Aorta (tissue), 5 donors: Measurements from ENCODE around the gene PIK3AP1. TPM values are rescaled to one million over a fixed set of nuclear protein-coding genes. Genes with fewer than 3 reads are reported as not detected.

Experiments
- ATAC-seq: fragments of 200-7000 bp; cut with Tn5 transposase; one replicate; pipeline ENCODE4 v1.9.1; 2022; ENCODE audit warnings: moderate library complexity; ENCODE audit not compliant: low FRiP score
- DNase-seq, 2 donors: peaks; one replicate each; pipeline ENCODE4 v3.0.0-alpha.2; 2020
- H3K27ac ChIP-seq, 2 donors: one replicate each; pipeline ENCODE4 v1.5.1; 2013; ENCODE audit warnings: low read length in 2 of 2, mild to moderate bottlenecking in 2 of 2, moderate library complexity in 2 of 2, control low read depth in 1 of 2, inconsistent platforms in 1 of 2, low read depth in 1 of 2
- H3K27me3 ChIP-seq, 2 donors: one replicate each; pipeline ENCODE4 v1.6.1; 2013; ENCODE audit warnings: control low read depth in 1 of 2, low read length in 1 of 2, mild to moderate bottlenecking in 1 of 2, moderate library complexity in 1 of 2; ENCODE audit not compliant: insufficient read depth in 2 of 2, control insufficient read depth in 1 of 2
- H3K36me3 ChIP-seq, 2 donors: one replicate each; pipeline ENCODE4 v1.6.1; 2013; ENCODE audit warnings: control low read depth in 1 of 2, low read length in 1 of 2, mild to moderate bottlenecking in 1 of 2; ENCODE audit not compliant: insufficient read depth in 2 of 2, control insufficient read depth in 1 of 2
- H3K4me1 ChIP-seq, 2 donors: one replicate each; pipeline ENCODE4 v1.6.1; 2013; ENCODE audit warnings: low read length in 2 of 2, control low read depth in 1 of 2, mild to moderate bottlenecking in 1 of 2, moderate library complexity in 1 of 2; ENCODE audit not compliant: insufficient read depth in 2 of 2, control insufficient read depth in 1 of 2
- H3K4me3 ChIP-seq, 2 donors: one replicate each; pipeline ENCODE4 v1.5.1; 2013; ENCODE audit warnings: low read length in 2 of 2, control low read depth in 1 of 2, mild to moderate bottlenecking in 1 of 2
- H3K9me3 ChIP-seq: one replicate; pipeline ENCODE4 v1.6.1; 2013; ENCODE audit warnings: mild to moderate bottlenecking, low read length; ENCODE audit not compliant: control insufficient read depth
- WGBS, 2 donors: extraction: QIAGEN DNeasy Blood & Tissue Kit; methylation state at CpG; one replicate each; pipeline ENCODE4 v1.1.7; 2013; 5-methylcytosine and 5-hydroxymethylcytosine counted together
- intact Hi-C, 2 donors: fragments of 100-400 bp; cut with DNase I; formaldehyde crosslinking; loops; one replicate each; pipeline versions ENCODE4 v1.14.2 to v1.15.0; 2022
- polyA plus RNA-seq, 2 donors: library from polyadenylated mRNA; stranded (reverse); fragments of 200-250 nt; gene quantifications; one replicate each; pipeline ENCODE4 v1.2.3, GENCODE V29; 2013
- total RNA-seq, 2 donors: library from RNA; stranded (reverse); fragmentation: NEBNext Ultra II Directional; extraction: Animal tissue kit (Norgen Biotek cat#: 25700); gene quantifications; one replicate each; pipeline ENCODE4 v1.2.1, GENCODE V29; 2021
- donor health status: healthy with polysubstance abuse.
- donor health status: Bipolar disorder and iron deficiency.
- donor health status: DM: no; HTN: no; CAD: no.
- donor health status: DM: no; HTN: no; CAD: no.
- donor health status: DM: yes; HTN: yes; CAD: no.

Gene PIK3AP1
- total and polyA plus RNA-seq, 4 donors: 1.9 to 23.4 (median 11.9) TPM

- H3K4me3 ChIP-seq: no peak overlapping the region
- no peaks in the 10 kb centered on the region for H3K4me1 ChIP-seq
- no peak for DNase-seq
- ATAC-seq: no peak
- H3K36me3 ChIP-seq: no peaks in the 10 kb centered on the region
- H3K9me3 ChIP-seq: no peaks in the 10 kb centered on the region
- no peaks in the 10 kb centered on the region for H3K27me3 ChIP-seq
- 1 to 2% methylated on average over 1 of the region's 1 CpG for WGBS, 2 donors
- intact Hi-C loops: no loop called here
- no peak overlapping the region for H3K27ac ChIP-seq
Measured at GRCh38 chr10:96695366-96695765, 24.9 kb downstream of the PIK3AP1 start.

- Histone ChIP-seq H3K36me3 (no peaks in the 10 kb centered on the region), H3K4me1 (no peaks in the 10 kb centered on the region), H3K9me3 (no peaks in the 10 kb centered on the region), H3K4me3 (no peak overlapping the region), H3K27me3 (no peaks in the 10 kb centered on the region), H3K27ac (no peak overlapping the region)
- intact Hi-C loops: no loop called here
- 97 to 98% methylated on average over 3 of the region's 3 CpGs for WGBS, 2 donors
- no peak for DNase-seq
- no peak for ATAC-seq
Measured at GRCh38 chr10:96693431-96693830, 26.9 kb downstream of the PIK3AP1 start.

GRCh38 chr10:96692427-96692826 lies 27.9 kb downstream of the PIK3AP1 start:
- no peak for DNase-seq
- WGBS, 2 donors: 92 to 94% methylated on average over 4 of the region's 4 CpGs
- H3K27me3 ChIP-seq: no peaks in the 10 kb centered on the region
- H3K27ac ChIP-seq: no peak overlapping the region
- no peaks in the 10 kb centered on the region for H3K4me1 ChIP-seq
- no peak for ATAC-seq
- intact Hi-C loops: no loop called here
- no peaks in the 10 kb centered on the region for H3K9me3 ChIP-seq
- H3K36me3 ChIP-seq: no peaks in the 10 kb centered on the region
- H3K4me3 ChIP-seq: no peak overlapping the region

GRCh38 chr10:96691761-96692160 lies 28.6 kb downstream of the PIK3AP1 start:
- no peaks in the 10 kb centered on the region for H3K4me1 ChIP-seq
- H3K27me3 ChIP-seq: no peaks in the 10 kb centered on the region
- no peak overlapping the region for H3K27ac ChIP-seq
- H3K4me3 ChIP-seq: no peak overlapping the region
- H3K36me3 ChIP-seq: no peaks in the 10 kb centered on the region
- ATAC-seq: no peak
- no peak for DNase-seq
- intact Hi-C loops: no loop called here
- no peaks in the 10 kb centered on the region for H3K9me3 ChIP-seq

GRCh38 chr10:96690755-96691730 lies 29.3 kb downstream of the PIK3AP1 start:
- DNase-seq (no peak), ATAC-seq (no peak)
- Histone ChIP-seq H3K36me3 (no peaks in the 10 kb centered on the region), H3K27me3 (no peaks in the 10 kb centered on the region), H3K27ac (no peak overlapping the region), H3K9me3 (no peaks in the 10 kb centered on the region), H3K4me1 (no peaks in the 10 kb centered on the region), H3K4me3 (no peak overlapping the region)
- intact Hi-C loops: no loop called here
- 44 to 46% methylated on average over 9 of the region's 9 CpGs for WGBS, 2 donors

GRCh38 chr10:96688789-96689188 lies 31.5 kb downstream of the PIK3AP1 start:
- Histone ChIP-seq H3K4me1 (no peaks in the 10 kb centered on the region), H3K9me3 (peaks cover 1% of the 10 kb centered on the region), H3K27me3 (no peaks in the 10 kb centered on the region), H3K27ac (no peak overlapping the region), H3K36me3 (no peaks in the 10 kb centered on the region), H3K4me3 (no peak overlapping the region)
- ATAC-seq: no peak
- intact Hi-C loops: no loop called here
- WGBS, 2 donors: 88 to 89% methylated on average over 4 of the region's 4 CpGs
- DNase-seq: no peak

- ATAC-seq: no peak
- H3K27ac ChIP-seq: no peak overlapping the region
Measured at GRCh38 chr10:96687317-96688012, 32.8 kb downstream of the PIK3AP1 start.

GRCh38 chr10:96686514-96686913 lies 33.8 kb downstream of the PIK3AP1 start:
- WGBS, 2 donors: 94 to 95% methylated on average over 7 of the region's 7 CpGs
- Histone ChIP-seq H3K4me3 (no peak overlapping the region), H3K36me3 (no peaks in the 10 kb centered on the region), H3K4me1 (no peaks in the 10 kb centered on the region), H3K27ac (no peak overlapping the region), H3K27me3 (no peaks in the 10 kb centered on the region), H3K9me3 (peaks cover 1% of the 10 kb centered on the region)
- intact Hi-C loops: no loop called here
- DNase-seq (no peak), ATAC-seq (no peak)

More at GRCh38 chr10:96687317-96688012, 32.8 kb downstream of the PIK3AP1 start:
- Histone ChIP-seq H3K36me3 (no peaks in the 10 kb centered on the region), H3K27me3 (no peaks in the 10 kb centered on the region), H3K4me3 (no peak overlapping the region), H3K4me1 (no peaks in the 10 kb centered on the region), H3K9me3 (peaks cover 1% of the 10 kb centered on the region)
- no peak for DNase-seq
- intact Hi-C loops: no loop called here
- 84 to 90% methylated on average over 8 of the region's 8 CpGs for WGBS, 2 donors
